ENCODE measurements around the gene RAD54L.
A peak's percentile ranks its signal among the peaks of the same experiment; 100 is the strongest.
"Not testable (repeated sequence)": the region's sequence is repeated elsewhere in the genome, so short reads cannot be mapped to it uniquely, and the experiment has no call there.

RAD54L gene

DNA sequence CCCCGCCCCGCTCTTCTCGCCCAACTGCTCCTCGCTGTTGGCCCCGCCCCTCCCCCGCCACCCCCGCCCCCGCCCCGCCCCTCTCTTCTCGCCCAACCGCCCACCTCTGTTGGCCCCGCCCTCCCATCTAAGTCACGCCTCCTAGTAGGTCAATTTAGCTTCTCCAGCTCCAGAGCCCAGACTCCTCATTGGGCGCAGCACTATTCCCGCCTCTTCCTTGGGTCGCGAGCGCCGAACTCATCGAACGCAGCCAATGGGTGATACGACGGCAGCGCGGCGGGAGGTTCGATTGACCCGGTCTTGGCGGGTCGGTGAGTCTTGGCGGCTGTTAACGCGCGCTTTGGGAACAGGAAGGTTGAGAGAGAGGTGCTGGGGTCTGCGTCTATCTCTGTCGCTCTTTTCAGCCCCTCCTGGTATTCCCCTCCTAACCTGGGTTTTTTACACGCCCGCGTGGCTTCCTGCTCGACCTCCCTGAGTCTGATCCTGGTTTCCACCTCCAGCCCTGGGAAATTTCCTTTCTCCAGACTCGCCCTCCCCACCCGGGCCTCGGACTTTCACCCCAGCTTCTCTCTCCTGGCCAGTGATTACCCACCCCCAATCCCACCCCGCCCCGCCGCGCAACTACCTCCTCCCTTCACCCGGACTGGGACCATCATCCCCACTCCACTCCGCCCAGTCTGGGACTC, at the start of gene RAD54L:
TSS of gene RAD54L (plus strand) at position 328 of the 686 bp plus-strand sequence. CDS start 643 bp downstream, outside the sequence.
- DNase-seq: peak; percentile 92

DNA sequence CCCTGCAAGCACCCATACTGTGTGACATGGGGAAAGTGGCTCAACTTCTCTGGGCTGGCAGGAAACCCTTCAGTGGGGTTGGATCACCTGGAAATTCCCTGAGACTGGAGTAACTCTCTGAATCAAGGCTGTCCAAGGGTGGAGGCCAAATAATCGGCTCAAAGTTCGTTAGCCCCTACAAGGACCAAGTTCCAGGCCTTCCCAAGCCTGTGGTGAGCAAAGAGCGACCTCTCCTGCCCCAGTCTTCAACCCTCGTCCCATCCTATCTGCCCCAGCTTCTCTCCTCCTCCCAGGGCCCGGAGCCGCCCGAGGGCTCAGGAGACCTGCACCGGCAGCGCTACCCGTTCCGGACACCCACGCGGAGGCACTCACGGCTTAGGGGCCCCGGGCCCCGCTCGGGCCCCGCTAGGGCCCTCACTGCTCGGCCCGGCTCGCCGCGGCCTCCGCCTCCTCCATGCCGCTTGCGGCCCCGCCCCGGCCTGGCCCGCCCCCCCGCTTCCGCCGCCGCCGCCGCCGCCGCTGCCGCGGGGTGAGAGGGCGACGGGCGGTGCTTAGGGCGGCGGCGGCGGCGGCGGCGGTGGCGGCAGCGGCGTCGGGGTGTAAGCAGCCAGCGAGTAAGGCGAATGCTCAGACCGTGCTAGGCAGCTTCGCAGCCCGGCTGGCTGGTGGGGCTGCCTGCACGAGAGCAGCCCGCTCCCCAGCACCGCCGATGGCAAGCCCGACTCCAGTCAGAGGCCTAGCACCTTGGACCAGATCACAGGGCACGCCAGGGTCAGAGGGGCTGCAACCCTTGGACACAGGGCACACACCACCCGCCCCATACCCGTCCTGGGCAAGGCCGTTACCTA, 49.4 kb upstream of the RAD54L start, which contains the start of gene POMGNT1:
TSS of gene POMGNT1 (minus strand) at position 471 of the 848 bp plus-strand sequence. CDS start 613 bp downstream, outside the sequence.
- DNase-seq: peak; percentile 60

DNA sequence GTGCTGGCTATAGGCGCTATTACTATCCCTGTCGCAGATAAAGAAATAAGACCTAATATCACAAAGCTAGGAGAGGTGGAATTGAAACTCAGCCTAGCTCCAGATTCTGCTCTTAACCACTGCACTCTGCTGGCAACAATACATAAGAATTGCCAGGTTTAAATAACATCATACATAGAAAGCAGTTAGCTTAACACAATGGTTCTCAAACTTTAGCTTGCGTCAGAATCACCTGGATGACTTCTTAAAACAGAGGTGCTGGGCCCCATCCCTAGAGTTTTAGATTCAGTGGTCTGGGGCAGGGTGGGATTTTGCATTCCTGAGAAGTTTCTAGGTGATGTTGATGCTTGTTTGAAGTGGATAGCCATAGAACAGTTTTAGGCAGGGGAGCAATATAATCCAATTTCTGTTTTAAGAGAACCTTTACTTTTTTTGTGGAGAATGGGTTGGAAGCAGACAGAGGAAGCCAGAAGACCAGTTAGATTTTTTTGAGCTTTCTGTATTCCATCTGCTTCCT, 48.3 kb upstream of the RAD54L start:
- DNase-seq: no peak

DNA sequence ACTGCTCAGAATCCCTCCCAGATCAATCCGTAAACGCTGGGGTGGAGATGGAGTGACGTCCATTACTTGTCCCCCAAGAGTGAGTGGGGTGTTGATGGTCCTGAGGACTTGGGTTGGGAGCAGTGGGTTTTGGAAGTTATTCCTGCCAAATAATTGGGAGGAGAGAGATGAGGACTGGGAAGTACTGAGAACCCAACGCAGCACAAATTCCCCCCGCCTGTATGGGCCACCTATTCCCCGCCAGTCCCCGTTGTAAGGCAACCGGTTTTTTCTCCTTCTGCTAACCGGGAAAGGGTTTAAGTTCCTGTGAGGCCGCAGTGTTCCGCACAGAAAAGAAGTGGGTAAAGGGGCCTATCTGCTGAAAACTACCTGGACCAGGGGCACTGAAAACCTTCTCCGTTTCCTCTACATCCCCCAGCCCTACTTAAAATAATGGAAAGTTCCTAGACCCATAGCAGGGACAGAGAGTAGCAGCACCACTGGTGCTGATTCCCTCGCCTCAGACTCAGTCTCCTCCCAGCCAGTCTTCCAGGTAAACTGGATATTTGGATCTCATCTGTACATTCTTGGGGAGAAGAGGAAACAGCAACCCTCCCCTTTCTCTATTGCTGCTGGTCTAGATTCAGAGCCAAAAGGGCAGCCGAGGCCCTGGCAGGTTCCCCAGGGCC, 43.7 kb upstream of the RAD54L start:
- DNase-seq: no peak

DNA sequence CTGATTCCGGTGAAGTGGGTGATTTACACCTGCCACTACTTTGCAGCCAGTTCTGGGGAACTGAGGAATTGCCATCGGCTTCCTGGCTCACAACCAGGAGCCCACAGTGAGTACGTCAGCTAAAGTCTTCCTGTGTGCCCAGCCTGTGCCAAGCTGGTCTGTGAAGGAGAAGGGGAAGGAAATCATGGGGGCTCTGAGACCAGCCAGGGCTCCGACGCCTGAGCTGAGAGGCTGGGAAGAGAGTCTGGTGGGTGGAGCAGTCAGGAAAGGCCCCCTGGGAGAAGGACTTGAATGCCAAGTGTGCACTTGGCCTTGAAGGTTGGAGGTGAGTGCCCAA, 43.2 kb upstream of the RAD54L start:
- no peak for DNase-seq

DNA sequence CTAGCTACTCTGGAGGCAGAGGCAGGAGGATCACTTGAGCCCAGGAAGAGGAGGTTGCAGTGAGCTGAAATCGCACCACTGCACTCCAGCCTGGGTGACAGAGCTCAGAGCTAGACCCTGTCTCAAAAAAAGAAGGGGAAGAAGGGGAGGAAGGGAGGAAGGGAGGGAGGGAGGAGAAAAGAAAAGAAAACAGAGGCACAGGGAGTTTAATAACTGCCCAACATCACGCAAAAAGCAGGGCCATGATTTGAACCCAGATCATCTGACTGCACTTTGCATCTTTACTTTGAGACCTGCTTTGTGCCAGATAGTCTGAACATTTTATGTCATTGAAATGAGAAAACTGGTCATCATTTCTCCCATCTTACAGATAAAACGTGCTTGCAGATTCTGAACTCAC, 42.4 kb upstream of the RAD54L start:
- DNase-seq: no peak

DNA sequence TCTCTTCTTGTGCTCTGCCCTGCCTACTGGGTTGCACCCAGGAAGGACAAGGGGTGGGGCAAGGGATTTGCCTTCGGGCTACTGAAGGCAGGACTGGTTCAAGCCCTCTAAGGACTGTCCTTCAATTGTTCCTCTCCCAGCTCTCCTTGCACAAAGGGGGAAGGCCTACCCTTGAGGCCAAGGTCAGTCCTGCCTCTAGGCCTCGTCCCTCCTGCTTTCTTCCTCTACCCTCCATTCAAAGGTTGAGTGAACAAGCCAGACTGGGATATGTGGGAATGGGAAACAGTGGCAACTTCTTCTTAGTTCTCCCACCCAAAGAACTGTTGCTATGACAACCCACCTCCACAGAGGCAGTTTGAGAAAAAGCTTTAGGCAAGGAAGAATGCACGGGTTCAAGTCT, 41.8 kb upstream of the RAD54L start:
- DNase-seq: no peak

DNA sequence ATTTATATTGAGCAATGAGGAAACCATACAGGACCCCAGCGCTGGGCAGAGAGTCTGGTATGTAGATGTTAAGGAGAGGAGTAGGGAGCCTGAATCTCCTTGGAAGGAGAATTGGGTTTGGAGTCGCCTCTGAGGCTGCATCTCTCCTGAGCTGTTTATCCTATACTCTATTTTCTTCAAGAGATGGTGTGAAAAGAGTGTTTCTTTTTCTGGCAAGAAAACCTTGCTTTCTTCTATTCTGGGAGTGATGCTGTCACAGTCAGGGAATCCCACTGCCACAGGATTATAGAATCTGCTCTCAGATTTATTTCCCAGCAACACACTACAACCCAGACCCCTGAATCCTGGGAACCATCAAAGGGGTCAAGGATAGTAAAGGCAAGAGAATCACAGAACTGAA, 41.2 kb upstream of the RAD54L start:
- no peak for DNase-seq

DNA sequence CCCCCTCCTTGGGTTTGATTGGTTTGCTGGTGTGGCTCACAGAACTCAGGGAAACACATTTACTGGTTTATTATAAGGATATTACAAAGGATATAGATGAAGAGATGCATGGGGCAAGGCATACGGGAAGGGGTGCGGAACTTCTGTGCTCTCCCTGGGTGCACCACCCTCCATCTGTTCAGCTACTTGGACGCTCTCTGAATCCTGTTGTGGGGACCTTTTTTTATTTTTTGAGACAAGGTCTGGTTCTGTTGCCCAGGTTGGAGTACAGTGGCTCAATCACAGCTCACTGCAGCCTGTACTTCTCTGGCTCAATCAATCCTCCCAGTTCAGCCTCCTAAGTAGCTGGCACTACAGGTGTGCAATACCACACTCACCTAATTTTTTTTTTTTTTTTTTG, 37.0 kb upstream of the RAD54L start:
- no peak for DNase-seq

DNA sequence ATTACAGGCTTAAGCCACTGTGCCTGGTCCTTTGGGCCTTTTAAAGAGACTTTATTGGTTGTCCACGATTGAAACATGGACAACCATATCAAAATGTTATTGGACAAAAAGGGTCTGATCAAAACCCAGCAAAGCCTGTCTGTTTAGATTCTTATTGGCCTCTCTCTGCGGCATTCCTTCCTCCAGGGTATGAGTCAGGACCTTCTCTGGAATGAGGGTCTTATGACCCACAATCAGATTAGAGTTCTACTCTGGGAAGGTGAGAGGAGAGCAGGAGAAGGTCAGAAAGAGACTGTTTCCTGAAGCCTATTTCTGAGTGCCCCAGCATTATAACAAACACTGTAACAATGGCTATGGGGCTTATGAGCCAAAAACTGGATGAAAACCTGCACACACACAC, 36.5 kb upstream of the RAD54L start:
- no peak for DNase-seq

DNA sequence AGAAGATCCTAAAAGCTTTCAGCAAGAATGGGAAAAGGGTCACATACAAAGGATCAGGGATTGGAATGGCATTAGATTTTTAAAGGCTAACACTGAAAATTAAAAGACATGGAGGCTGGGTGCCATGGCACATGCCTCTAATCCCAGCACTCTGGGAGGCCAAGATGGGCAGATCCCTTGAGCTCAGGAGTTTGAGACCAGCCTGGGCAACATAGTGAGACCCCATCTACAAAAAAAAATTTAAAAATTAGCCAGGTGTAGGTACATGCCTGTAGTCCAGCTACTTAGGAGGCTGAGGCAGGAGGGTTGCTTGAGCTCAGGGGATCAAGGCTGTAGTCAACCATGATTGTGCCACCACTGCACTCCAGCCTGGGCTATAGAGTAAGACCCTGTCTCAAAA, 32.1 kb upstream of the RAD54L start:
- no peak for DNase-seq

DNA sequence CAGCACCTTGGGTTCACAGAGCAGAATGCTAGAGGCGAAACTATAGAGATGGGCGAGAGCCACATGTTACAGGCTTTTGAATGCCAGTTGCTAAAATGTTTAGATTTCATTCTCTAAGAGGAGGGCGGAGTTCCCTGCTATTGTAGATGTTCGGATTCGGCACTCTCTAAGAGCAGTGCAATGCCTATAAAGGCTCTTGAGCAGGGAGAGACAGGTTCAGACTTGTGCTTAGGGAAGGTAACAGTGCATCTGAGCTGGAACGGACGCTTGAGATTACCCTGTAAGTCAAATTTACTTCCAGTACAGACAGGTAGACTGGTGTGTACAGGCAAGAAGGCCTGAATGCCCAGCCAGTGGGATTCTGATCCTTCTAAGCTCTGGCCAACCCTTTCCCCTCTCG, 29.1 kb upstream of the RAD54L start:
- DNase-seq: no peak

DNA sequence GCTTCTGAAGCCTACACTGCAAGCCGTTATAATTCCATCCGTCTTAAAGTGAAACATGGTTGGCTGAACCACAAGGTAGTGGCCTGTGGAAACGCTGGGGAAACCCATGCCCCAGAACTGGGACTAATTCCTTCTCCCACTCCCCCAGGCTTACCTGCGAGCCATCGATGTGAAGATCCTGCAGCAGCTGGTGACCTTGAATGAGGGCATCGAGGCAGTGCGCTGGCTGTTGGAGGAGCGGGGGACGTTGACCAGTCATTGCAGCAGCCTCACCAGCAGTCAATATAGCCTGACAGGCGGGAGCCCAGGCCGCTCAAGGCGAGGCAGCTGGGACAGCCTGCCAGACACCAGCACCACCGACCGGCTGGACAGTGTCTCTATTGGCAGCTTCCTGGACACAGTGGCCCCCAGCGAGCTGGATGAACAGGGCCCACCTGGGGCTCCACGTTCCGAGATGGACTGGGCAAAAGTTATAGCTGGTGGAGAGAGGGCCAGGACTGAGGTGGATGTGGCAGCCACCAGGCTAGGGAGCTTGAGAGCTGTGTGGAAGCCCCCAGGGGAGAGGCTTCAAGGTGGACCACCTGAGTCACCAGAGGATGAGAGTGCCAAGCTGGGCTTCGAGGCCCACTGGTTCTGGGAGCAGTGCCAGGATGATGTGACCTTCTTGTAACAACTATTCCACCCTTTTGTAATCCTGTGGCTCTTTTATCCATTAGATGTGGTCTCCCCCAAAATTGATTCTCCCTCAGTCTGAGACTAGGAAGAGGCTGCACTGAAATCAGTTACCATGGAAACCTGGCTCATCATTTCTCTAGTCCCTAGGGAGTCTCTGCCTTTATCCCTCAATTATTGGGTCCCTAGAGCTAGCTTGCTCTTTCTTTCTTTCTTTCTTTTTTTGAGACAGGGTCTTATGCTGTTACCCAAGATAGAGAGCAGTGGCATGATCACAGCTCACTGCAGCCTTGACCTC, 27.7 kb upstream of the RAD54L start:
- DNase-seq: no peak

DNA sequence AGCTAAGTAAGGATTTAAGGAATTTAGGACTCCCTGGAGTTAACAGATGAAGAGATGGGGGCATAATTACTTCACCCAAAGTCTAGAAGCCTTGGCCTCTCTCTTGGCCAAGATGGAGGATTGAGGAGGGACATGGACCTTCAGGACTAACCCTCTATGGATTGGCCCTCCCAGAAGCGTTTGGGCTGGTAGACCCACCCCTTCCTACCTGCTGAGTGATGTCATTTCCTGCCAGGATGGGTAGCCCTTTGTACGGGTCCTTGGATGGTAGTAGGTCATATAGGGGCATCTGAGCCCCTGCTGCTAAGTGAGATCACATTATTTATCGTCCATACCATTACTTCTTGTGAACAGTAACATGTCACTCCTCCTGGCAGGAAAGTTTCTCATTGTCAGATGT, 26.8 kb upstream of the RAD54L start:
- no peak for DNase-seq

DNA sequence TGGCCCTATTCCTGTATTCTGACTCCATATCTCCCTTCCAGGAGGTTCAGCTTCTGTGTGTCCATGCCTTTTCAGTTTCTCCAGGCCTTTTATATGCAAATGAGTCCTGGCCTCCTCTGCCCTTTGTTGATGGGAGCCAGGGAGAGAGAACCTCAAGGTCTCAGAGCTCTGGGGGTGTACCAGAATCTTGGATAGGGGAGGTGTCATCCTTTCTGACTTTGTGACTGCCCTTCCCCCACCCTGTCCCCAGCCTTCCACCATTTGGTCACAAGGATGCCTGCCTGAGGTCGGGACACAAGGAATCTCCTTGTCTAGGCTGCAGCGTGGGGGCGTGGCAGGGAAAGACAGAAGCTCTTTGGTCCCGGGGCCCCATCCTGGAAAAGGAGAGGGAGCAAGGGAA, 25.8 kb upstream of the RAD54L start:
- no peak for DNase-seq

DNA sequence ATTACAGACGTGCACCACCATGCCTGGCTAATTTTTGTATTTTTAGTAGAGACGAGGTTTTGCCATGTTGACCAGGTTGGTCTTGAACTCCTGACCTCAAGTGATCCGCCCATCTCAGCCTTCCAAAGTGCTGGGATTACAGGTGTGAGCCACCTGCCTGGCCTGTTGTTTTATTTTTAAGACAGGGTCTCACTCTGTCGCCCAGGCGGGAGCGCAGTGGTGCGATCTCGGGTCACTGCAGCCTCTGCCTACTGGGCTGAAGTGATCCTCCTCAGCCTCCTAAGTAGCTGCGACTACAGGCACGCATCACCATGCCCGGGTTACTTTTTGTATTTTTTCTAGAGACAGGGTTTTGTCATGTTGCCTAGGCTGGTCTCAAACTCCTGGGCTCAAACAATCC, 24.5 kb upstream of the RAD54L start:
- DNase-seq: not testable (repeated sequence)

DNA sequence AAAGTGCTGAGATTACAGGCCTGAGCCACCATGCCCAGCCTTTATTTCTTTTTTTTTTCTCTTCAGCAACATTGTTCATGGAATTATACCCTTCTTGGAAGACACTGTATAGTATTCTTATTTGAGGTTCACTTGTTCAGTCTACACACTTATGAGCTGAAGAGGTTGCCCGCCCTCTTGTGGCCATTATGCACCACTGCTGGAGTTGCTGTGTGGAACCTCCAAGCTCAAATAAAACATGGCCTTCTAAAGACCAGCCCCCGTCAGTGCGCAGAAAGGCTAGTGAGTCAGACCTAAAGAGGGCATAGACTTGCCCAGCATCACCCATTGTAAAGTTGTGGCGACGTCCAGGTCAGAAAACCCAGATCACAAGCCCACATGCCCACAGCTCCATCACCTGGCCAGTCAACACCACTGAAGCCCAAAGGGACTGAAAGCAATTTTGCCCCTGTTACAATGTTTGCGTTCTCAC, 24.1 kb upstream of the RAD54L start:
- DNase-seq: peak; percentile 37

DNA sequence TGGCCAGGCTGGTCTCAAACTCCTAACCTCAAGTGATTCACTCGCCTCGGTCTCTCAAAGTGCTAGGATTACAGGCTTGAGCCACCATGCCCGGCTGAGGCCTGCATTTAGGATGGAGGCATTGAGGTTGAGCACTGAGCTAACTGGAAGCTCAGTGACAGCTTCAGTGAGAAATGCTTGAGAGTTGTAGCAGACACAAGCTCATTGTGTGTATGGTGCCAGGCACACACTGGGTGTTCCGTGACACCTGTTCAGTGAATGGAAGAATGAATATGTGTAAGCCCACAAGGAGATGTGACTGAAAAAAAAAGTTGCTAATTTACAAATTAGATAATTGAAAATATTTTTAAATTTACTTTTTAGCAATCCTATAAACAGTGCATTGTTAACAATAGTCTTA, 22.6 kb upstream of the RAD54L start:
- no peak for DNase-seq

DNA sequence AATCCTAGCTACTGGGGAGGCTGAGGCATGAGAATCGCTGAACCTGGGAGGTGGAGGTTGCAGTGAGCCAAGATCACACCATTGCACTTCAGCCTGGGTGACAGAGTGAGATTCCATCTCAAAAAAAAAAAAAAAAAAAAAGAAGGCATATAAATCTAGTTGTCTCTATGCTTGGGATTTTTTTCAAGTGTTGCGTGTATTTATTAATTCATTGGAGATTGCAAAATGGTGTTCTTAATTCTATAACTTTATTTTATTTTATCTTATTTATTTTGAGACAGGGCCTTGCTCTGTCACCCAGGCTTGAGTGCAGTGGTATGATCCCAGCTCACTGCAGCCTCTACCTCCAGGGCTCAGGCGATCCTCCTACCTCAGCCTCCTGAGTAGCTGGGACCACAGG, 16.3 kb upstream of the RAD54L start:
- not testable (repeated sequence) for DNase-seq

DNA sequence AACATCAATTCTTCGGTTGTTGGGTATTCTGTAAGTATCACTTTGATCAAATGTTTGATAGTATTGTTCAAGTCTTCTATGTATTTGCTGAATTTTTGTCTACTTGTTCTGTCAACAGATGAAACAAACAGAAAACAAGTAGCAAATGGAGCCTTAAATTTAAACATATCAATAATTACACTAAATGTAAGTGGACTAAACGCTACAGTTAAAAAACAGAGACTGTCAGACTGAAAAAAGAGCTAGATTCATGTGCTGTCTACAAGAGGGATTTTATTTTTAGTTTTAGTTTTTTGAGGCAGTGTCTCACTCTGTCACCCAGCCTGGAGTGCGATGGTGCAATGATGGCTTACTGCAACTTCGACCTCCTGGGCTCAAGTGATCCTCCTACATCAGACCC, 10.7 kb upstream of the RAD54L start:
- DNase-seq: no peak

DNA sequence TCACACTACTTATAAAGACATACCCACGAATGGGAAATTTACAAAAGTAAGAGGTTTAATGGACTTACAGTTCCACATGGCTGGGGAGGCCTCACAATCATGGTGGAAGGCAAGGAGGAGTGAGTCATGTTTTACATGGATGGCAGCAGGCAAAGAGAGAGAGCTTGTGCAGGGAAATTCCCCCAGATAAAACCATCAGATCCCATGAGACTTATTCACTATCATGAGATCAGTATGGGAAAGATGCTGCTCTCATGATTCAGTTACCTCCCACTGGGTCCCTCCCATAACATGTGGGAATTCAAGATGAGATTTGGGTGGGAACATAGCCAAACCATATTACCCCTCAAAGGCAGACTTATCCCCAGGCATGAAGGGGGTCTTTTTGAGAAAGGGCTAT, 8.7 kb upstream of the RAD54L start:
- not testable (repeated sequence) for DNase-seq

DNA sequence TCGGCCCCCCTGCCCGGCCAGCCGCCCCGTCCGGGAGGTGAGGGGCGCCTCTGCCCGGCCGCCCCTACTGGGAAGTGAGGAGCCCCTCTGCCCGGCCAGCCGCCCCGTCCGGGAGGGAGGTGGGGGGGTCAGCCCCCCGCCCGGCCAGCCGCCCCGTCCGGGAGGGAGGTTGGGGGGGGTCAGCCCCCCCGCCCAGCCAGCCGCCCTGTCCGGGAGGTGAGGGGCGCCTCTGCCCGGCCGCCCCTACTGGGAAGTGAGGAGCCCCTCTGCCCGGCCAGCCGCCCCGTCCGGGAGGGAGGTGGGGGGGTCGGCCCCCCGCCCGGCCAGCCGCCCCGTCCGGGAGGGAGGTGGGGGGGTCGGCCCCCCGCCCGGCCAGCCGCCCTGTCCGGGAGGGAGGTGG, 5.8 kb upstream of the RAD54L start:
- DNase-seq: not testable (repeated sequence)

All from activated CD4-positive, alpha-beta T cell treated with anti-CD3 and anti-CD28 coated beads for 1 hour (primary cell).